NCI-H2227 (cell line): ENCODE results near the gene IL33.

Source experiments
- DNase-seq: peaks from one replicate; lab custom pipeline; 2025; ENCODE audit not compliant: unreplicated experiment; lab: John Stamatoyannopoulos, UW

The IL33 gene

GRCh38 chr9:6215562-6215961 lies at the start of gene IL33:
Gene IL33 (plus strand): TSS chr9:6215807. CDS start chr9:6241695, 25,888 bp downstream.
- DNase-seq = no peak

GRCh38 chr9:6171667-6172066 lies 43.9 kb upstream of the IL33 start:
- DNase-seq = no peak

GRCh38 chr9:6173914-6174313 lies 41.7 kb upstream of the IL33 start:
- DNase-seq = no peak

- peak; percentile 28 for DNase-seq
Measured at GRCh38 chr9:6182549-6183226, 32.9 kb upstream of the IL33 start.

- DNase-seq = no peak
Measured at GRCh38 chr9:6183227-6183551, 32.4 kb upstream of the IL33 start.

- no peak for DNase-seq
Measured at GRCh38 chr9:6183627-6184026, 32.0 kb upstream of the IL33 start.

- DNase-seq = no peak
Measured at GRCh38 chr9:6184749-6185645, 30.6 kb upstream of the IL33 start.

GRCh38 chr9:6186691-6187090 lies 28.9 kb upstream of the IL33 start:
- no peak for DNase-seq

- DNase-seq = no peak
Measured at GRCh38 chr9:6187272-6187671, 28.3 kb upstream of the IL33 start.

- DNase-seq = no peak
Measured at GRCh38 chr9:6188466-6188865, 27.1 kb upstream of the IL33 start.

- no peak for DNase-seq
Measured at GRCh38 chr9:6188906-6189305, 26.7 kb upstream of the IL33 start.

- no peak for DNase-seq
Measured at GRCh38 chr9:6194934-6195333, 20.7 kb upstream of the IL33 start.

- DNase-seq = no peak
Measured at GRCh38 chr9:6195714-6196360, 19.8 kb upstream of the IL33 start.

- no peak for DNase-seq
Measured at GRCh38 chr9:6197330-6197729, 18.3 kb upstream of the IL33 start.

- DNase-seq = no peak
Measured at GRCh38 chr9:6198251-6198650, 17.4 kb upstream of the IL33 start.

- no peak for DNase-seq
Measured at GRCh38 chr9:6199596-6199995, 16.0 kb upstream of the IL33 start.

GRCh38 chr9:6200761-6201160 lies 14.8 kb upstream of the IL33 start:
- DNase-seq = no peak

GRCh38 chr9:6209966-6210365 lies 5.6 kb upstream of the IL33 start:
- no peak for DNase-seq

GRCh38 chr9:6212722-6213375 lies 2.8 kb upstream of the IL33 start:
- DNase-seq = no peak

- DNase-seq = no peak
Measured at GRCh38 chr9:6214434-6214833, 1.2 kb upstream of the IL33 start.

GRCh38 chr9:6214903-6215302 lies 704 bp upstream of the IL33 start:
- DNase-seq = no peak

- no peak for DNase-seq
Measured at GRCh38 chr9:6216002-6216401, 395 bp downstream of the IL33 start.
